OCI-LY3 (cell line): Measurements from ENCODE around the gene MEAK7.

Source experiments
- H2AFZ ChIP-seq: fragments of 200-600, 300-600 bp; shearing (Covaris generic); 2 replicates; pipeline ENCODE4 v1.6.0; 2014; ENCODE audit warnings: antibody characterized with exemption, low read depth, low read length
- H3K27ac ChIP-seq: fragments of 200-600, 300-600 bp; sonication (generic); 2 replicates; pipeline ENCODE4 v1.5.1; 2014; ENCODE audit warnings: mild to moderate bottlenecking, low read length, moderate library complexity, mixed read lengths
- H3K27me3 ChIP-seq: fragments of 200-600, 300-600 bp; sonication (generic); 2 replicates; pipeline ENCODE4 v1.6.1; 2014; ENCODE audit warnings: low read depth, low read length, mixed read lengths
- H3K36me3 ChIP-seq: fragments of 200-600, 300-600 bp; sonication (generic); replicated peaks from 2 replicates; pipeline ENCODE3; 2014; ENCODE audit warnings: low read depth, low read length, mixed read lengths
- H3K4me1 ChIP-seq: fragments of 300-600, 200-600 bp; sonication (generic); 2 replicates; pipeline ENCODE4 v1.6.1; 2014; ENCODE audit warnings: low read length, mixed read lengths
- H3K4me2 ChIP-seq: fragments of 200-600, 300-600 bp; sonication (generic); 2 replicates; pipeline ENCODE4 v1.6.1; 2014; ENCODE audit warnings: low read length, mixed read lengths
- H3K4me3 ChIP-seq: fragments of 300-600, 200-600 bp; sonication (generic); 2 replicates; pipeline ENCODE4 v1.5.1; 2014; ENCODE audit warnings: antibody characterized with exemption, mild to moderate bottlenecking, low read length, moderate library complexity
- H3K79me2 ChIP-seq: fragments of 300-600, 200-600 bp; shearing (Covaris generic); 2 replicates; pipeline ENCODE4 v1.6.1; 2014; ENCODE audit warnings: mild to moderate bottlenecking, low read length, mixed read lengths
- H3K9ac ChIP-seq: fragments of 300-600, 200-600 bp; shearing (Covaris generic); 2 replicates; pipeline ENCODE4 v1.6.0; 2014; ENCODE audit warnings: mild to moderate bottlenecking, low read length, moderate library complexity
- H3K9me3 ChIP-seq: fragments of 200-600, 300-600 bp; shearing (Covaris generic); 2 replicates; pipeline ENCODE4 v1.6.1; 2014; ENCODE audit warnings: low read length, mixed read lengths; ENCODE audit not compliant: insufficient read depth
- H4K20me1 ChIP-seq: fragments of 200-600, 300-600 bp; sonication (generic); 2 replicates; pipeline ENCODE4 v1.6.1; 2016; ENCODE audit warnings: low read length, mixed read lengths; ENCODE audit not compliant: insufficient read depth
- EZH2phosphoT487 ChIP-seq: fragments of 200-600 bp; shearing (Covaris generic); IDR thresholded peaks from 2 replicates; pipeline ENCODE4 v1.6.1; 2018; ENCODE audit warnings: antibody characterized with exemption, mixed run types, low read depth
- TF ChIP-seq, protein P1 (sequence below): fragments of 200-600, 300-600 bp; sonication (generic); IDR thresholded peaks from 2 replicates; pipeline ENCODE4 v1.5.1; 2014; ENCODE audit warnings: antibody characterized with exemption, low read length, low read depth

MEAK7 gene

DNA sequence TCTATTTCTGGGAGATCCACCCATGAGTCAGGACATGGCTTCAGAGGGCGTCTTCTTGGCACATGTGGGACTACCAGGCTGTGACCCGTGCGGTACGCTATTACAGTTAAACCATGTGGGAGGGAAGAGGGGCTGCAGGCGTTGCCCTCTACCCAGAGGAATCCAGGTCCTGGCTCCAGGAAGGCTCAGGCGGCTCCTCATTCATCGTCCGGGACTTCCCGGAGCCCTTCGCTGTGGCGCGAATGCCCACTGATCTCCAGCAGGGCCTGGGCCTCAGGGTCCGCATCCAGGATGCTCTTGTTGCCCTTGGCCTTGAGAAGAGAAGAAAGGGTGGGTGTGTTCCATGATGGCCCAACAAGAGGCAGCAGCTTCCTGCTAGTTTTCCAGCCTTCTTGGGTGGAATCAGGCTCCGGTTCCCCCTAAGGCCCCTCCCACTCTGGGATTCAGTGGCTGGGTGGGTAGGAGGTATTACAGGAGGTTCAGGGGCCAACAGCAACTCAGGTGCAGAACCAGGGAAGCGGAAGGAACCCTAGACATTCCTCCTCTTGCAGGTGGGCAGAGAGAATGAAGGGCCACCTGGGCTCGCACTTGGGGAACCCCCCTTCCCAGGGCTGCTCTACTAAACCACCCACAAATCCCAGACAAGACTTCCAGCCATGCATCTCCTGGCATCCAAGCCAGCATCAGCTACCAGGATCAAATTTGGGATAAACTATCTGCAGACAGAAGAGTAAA lies 24.6 kb downstream of the MEAK7 start:
- no peaks in the 10 kb centered on the region for H3K36me3 ChIP-seq
- no peaks in the 10 kb centered on the region for H3K27me3 ChIP-seq
- TF ChIP-seq EZH2phosphoT487 = no peak
- TF ChIP-seq, protein P1, sequence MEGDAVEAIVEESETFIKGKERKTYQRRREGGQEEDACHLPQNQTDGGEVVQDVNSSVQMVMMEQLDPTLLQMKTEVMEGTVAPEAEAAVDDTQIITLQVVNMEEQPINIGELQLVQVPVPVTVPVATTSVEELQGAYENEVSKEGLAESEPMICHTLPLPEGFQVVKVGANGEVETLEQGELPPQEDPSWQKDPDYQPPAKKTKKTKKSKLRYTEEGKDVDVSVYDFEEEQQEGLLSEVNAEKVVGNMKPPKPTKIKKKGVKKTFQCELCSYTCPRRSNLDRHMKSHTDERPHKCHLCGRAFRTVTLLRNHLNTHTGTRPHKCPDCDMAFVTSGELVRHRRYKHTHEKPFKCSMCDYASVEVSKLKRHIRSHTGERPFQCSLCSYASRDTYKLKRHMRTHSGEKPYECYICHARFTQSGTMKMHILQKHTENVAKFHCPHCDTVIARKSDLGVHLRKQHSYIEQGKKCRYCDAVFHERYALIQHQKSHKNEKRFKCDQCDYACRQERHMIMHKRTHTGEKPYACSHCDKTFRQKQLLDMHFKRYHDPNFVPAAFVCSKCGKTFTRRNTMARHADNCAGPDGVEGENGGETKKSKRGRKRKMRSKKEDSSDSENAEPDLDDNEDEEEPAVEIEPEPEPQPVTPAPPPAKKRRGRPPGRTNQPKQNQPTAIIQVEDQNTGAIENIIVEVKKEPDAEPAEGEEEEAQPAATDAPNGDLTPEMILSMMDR = no peak
- H3K4me3 ChIP-seq = no peak overlapping the region
- H3K4me2 ChIP-seq = no peak overlapping the region
- no peaks in the 10 kb centered on the region; the same call in 1 of the 2 replicates for H4K20me1 ChIP-seq
- no peak overlapping the region for H3K27ac ChIP-seq
- H3K79me2 ChIP-seq = no peaks in the 10 kb centered on the region
- H3K9me3 ChIP-seq = no peaks in the 10 kb centered on the region
- H2AFZ ChIP-seq = no peak overlapping the region
- no peak overlapping the region for H3K9ac ChIP-seq
- no peaks in the 10 kb centered on the region for H3K4me1 ChIP-seq

DNA sequence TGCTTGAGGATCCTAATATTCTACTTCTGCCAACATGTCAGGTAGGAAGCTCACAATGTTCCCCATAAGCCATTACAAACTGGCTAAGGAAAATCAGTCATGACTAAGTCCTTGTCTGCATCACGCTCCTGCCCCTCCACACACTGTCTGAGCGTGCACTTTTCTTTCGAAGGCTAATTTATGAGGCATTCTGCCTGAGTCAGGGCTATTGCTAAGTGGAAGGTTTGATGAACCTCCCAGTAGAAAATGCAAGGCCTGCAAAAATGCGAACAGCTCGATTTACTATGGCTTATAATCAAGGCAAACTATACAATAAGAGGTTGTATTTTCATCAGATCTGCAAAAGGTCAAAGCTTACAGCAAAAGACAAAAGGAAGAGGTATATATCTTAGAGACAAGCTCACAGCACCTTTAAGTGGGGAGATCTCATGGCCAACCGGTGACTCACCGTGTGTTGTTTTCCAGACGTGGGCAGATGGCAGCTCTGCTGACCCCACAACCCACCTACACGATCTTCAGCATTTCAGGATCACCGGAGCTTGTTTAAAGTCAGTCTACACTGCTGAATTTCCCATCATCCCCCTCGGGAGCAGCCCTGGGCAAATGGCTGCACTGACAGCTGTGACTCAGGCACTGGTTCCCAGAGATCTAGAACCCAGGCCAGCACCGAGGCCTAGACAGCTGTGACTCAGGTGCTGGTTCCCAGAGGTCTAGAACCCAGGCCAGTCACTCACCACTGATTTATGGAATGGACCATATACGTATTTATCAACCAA lies 26.1 kb downstream of the MEAK7 start:
- Histone ChIP-seq H3K27me3 (no peaks in the 10 kb centered on the region), H2AFZ (no peak overlapping the region), H3K79me2 (no peaks in the 10 kb centered on the region), H3K4me2 (no peak overlapping the region), H3K4me3 (no peak overlapping the region), H3K9ac (no peak overlapping the region), H4K20me1 (no peaks in the 10 kb centered on the region; the same call in 1 of the 2 replicates), H3K36me3 (no peaks in the 10 kb centered on the region), H3K4me1 (no peaks in the 10 kb centered on the region), H3K27ac (no peak overlapping the region), H3K9me3 (no peaks in the 10 kb centered on the region)
- TF ChIP-seq, protein P1 = no peak
- no peak for TF ChIP-seq EZH2phosphoT487

DNA sequence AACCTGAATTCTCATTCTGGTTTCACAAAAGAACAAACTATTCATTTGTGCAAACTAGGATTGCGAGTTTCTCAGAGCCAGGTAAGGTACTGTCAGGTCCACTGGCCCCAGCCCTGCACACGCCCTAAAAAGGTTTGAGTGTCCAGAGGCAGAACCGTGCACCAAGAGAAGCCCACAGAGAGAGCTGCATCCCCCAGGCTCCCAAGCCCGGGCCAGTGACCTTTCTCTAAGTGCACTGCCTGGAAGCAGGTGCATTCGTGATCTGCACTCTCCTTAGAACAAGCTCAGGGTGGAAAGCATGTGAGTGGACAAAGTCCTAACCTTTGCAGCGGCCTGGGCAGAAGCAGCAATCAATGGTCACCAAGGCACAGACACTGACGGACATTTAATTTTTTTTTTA lies 26.8 kb downstream of the MEAK7 start:
- no peak overlapping the region for H3K27ac ChIP-seq

DNA sequence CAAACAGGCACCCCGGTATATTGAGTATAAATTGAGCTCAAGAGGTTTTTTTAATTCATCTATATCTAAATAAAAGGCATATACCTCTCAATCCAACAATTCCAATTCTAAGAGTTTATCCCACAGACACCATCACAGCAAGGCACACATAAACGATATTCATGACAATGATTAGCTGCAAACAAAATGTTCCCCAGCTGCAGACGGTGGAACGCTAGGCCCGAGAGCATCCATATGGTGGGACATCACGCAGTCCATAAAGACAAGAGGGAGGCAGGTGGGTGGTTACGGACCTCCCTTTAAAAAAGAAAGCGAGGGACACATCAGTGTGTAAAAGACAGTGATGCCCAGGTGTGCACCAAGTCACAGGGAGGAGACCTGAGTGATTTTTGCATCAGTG lies 28.1 kb downstream of the MEAK7 start:
- Histone ChIP-seq H3K9ac (no peak overlapping the region), H3K4me3 (no peak overlapping the region), H3K27ac (no peak overlapping the region), H4K20me1 (no peaks in the 10 kb centered on the region; the same call in 1 of the 2 replicates), H3K79me2 (no peaks in the 10 kb centered on the region), H2AFZ (no peak overlapping the region), H3K27me3 (no peaks in the 10 kb centered on the region), H3K4me1 (no peaks in the 10 kb centered on the region), H3K36me3 (no peaks in the 10 kb centered on the region), H3K4me2 (no peak overlapping the region), H3K9me3 (no peaks in the 10 kb centered on the region)
- TF ChIP-seq EZH2phosphoT487 = no peak
- TF ChIP-seq, protein P1 = no peak

More for the DNA sequence above, 26.8 kb downstream of the MEAK7 start:
- no peak overlapping the region for H3K9ac ChIP-seq
- H3K4me1 ChIP-seq = no peaks in the 10 kb centered on the region
- H3K79me2 ChIP-seq = no peaks in the 10 kb centered on the region
- no peaks in the 10 kb centered on the region for H3K36me3 ChIP-seq
- TF ChIP-seq, protein P1 = no peak
- TF ChIP-seq EZH2phosphoT487 = no peak
- H3K27me3 ChIP-seq = no peaks in the 10 kb centered on the region
- no peak overlapping the region for H3K4me2 ChIP-seq
- no peak overlapping the region for H2AFZ ChIP-seq
- H3K9me3 ChIP-seq = no peaks in the 10 kb centered on the region
- no peak overlapping the region for H3K4me3 ChIP-seq
- H4K20me1 ChIP-seq = no peaks in the 10 kb centered on the region; the same call in 1 of the 2 replicates
